Fibroblast of mammary gland (primary cell): ENCODE data around the gene USP24.

Experiments
- DNase-seq: peaks from one replicate; pipeline ENCODE4 v3.0.0-alpha.2; 2010; ENCODE audit warnings: low read depth
- H3K4me3 ChIP-seq: 2 replicates; pipeline ENCODE4 v1.5.1; 2011; ENCODE audit warnings: low read depth, mild to moderate bottlenecking, low read length, moderate library complexity; ENCODE audit not compliant: control insufficient read depth
- CTCF ChIP-seq: conservative IDR thresholded peaks from 2 replicates; pipeline ENCODE4 v1.5.1; 2011; ENCODE audit warnings: low read depth, low read length, inconsistent platforms; ENCODE audit not compliant: control insufficient read depth, insufficient read depth

Gene USP24

GRCh38 chr1:55169126-55169525 lies 46.0 kb downstream of the USP24 start:
- no peak for TF ChIP-seq CTCF
- H3K4me3 ChIP-seq: no peak overlapping the region
- no peak for DNase-seq

GRCh38 chr1:55168353-55168752 lies 46.8 kb downstream of the USP24 start:
- no peak for DNase-seq
- no peak for TF ChIP-seq CTCF
- H3K4me3 ChIP-seq: no peak overlapping the region

GRCh38 chr1:55167224-55167871 lies 47.8 kb downstream of the USP24 start:
- no peak overlapping the region for H3K4me3 ChIP-seq
- no peak for DNase-seq
- no peak for TF ChIP-seq CTCF

GRCh38 chr1:55164906-55165305 lies 50.3 kb downstream of the USP24 start:
- TF ChIP-seq CTCF: no peak
- H3K4me3 ChIP-seq: no peak overlapping the region
- DNase-seq: no peak

DNA sequence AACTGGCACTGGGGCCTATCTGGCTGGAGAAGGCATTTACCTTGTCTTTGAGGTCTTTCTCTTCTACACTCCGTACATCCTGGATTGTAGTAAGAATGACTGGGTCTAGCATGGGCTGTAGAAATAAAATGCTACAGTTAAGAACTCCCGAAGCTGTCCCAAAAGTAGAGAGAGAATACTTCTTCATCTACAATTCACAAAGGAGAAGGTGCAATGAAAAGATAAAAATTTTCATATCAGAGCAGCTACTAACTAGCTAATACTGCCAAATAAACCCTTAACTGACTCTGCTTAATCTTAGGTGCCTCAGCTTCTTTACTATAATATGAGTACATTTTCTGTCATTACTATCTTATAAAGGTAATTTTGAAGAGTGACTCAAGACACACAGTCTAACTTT lies 55.6 kb downstream of the USP24 start:
- no peak for TF ChIP-seq CTCF
- H3K4me3 ChIP-seq: no peak overlapping the region
- DNase-seq: no peak

GRCh38 chr1:55156608-55157007 lies 58.6 kb downstream of the USP24 start:
- H3K4me3 ChIP-seq: no peak overlapping the region
- TF ChIP-seq CTCF: no peak

DNA sequence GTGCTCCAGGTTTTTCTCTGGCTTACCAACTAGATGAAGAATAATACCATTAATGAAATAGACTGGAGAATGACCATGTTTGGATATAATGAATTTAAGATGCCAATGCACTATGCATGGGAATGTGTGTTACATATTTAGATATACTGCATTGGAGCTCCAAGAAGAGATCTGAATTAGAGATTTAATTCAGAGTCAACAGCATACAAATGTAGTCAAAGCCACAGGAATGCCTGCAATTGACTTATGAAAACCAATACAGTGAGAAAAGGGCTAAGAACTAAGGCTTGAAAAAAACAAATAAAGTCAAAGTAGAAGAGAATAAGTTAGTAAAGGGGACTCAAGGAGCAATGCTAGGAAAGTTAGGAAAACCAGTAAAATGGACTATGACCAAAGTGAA lies 59.1 kb downstream of the USP24 start:
- TF ChIP-seq CTCF: no peak
- no peak overlapping the region for H3K4me3 ChIP-seq
- DNase-seq: no peak

More at GRCh38 chr1:55156608-55157007, 58.6 kb downstream of the USP24 start:
- no peak for DNase-seq
